Measurements from ENCODE around the gene PITHD1.

Gene PITHD1

DNA sequence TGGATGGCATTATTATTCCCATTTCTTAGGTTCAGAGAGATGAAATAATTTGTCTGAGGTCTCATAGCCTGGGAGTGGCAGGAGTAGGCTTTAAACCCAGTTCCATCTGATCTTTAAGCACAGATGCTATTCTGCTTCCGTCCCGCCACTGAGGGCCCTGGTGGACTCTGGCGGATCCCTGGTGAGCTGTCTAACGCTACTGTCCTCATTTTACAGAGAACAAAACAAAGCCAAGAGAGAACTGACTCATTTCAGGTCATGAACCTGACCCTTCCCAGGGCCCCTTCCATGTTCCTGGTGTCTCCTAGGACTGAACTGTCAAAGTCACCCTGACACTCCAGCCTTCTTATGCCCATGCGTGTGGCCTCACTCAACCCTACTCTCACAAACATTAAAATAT is 25.5 kb downstream of the PITHD1 start:
- no peaks in the 10 kb centered on the region; the same call in 1 of the 2 replicates for H3K79me2 ChIP-seq (ENCODE audit: insufficient read depth, low read length)
- H3K27me3 ChIP-seq (ENCODE audit: insufficient read depth, low read length, poor library complexity, severe bottlenecking), result no peaks in the 10 kb centered on the region

DNA sequence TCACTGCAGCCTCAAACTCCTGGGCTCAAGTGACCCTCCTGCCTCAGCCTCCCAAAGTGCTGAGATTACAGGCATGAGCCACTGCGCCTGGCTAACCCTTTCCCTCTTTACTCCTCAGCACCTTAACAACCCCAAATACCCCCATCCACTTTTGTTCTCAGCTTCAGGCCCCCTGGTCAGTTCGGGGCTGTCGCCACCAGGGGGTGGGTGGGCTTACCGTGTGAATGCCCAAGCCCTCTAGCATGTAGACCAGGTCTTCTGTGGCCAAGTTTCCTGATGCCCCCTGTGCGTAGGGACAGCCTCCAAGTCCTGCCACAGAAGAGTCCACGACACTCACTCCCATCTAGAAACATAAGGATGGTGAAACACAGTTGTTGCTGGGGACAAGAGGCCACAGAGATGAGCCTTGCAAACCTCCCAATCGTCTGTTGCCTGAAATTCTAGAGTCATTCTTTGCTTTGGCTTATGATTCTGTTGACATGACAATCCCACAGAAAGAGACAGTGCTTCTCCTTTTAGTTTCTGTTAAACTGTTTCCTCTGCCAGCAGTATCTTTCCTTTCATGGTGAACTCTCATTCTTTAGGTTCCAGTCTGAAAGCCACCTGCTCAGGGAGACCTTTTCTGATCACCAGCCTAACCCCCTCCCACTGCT is 26.1 kb downstream of the PITHD1 start:
- peaks cover 21% of the 10 kb centered on the region for H3K4me1 ChIP-seq (ENCODE audit: insufficient read depth, low read length, poor library complexity, severe bottlenecking)
- H3K36me3 ChIP-seq (ENCODE audit: insufficient read depth, low read length), result no peaks in the 10 kb centered on the region
- H3K9ac ChIP-seq (ENCODE audit: low read depth, low read length, poor library complexity, severe bottlenecking), result no peak overlapping the region
- no peaks in the 10 kb centered on the region for H3K9me3 ChIP-seq (ENCODE audit: insufficient read depth, low read depth, low read length)
- H3F3A ChIP-seq (ENCODE audit: low read depth), result no peaks in the 10 kb centered on the region
- no peak overlapping the region for H3K4me2 ChIP-seq (ENCODE audit: low read depth, low read length, poor library complexity, severe bottlenecking)
- peaks cover 9% of the 10 kb centered on the region for H4K20me1 ChIP-seq (ENCODE audit: insufficient read depth, low read length, poor library complexity, severe bottlenecking)
- no peaks in the 10 kb centered on the region for H3K9me2 ChIP-seq (replicated peaks; ENCODE audit: low read depth, low read length)
- no peaks in the 10 kb centered on the region for H3K27me3 ChIP-seq (ENCODE audit: insufficient read depth, low read length, poor library complexity, severe bottlenecking)
- H3K4me3 ChIP-seq (ENCODE audit: low read length, poor library complexity, severe bottlenecking), result no peak overlapping the region
- no peaks in the 10 kb centered on the region; the same call in 1 of the 2 replicates for H3K79me2 ChIP-seq (ENCODE audit: insufficient read depth, low read length)
- no peak overlapping the region for H2AFZ ChIP-seq (ENCODE audit: low read length)
- no peak for TF ChIP-seq EZH2phosphoT487 (IDR thresholded peaks at IDR 0.05; ENCODE audit: borderline replicate concordance)
- TF ChIP-seq, protein P1, sequence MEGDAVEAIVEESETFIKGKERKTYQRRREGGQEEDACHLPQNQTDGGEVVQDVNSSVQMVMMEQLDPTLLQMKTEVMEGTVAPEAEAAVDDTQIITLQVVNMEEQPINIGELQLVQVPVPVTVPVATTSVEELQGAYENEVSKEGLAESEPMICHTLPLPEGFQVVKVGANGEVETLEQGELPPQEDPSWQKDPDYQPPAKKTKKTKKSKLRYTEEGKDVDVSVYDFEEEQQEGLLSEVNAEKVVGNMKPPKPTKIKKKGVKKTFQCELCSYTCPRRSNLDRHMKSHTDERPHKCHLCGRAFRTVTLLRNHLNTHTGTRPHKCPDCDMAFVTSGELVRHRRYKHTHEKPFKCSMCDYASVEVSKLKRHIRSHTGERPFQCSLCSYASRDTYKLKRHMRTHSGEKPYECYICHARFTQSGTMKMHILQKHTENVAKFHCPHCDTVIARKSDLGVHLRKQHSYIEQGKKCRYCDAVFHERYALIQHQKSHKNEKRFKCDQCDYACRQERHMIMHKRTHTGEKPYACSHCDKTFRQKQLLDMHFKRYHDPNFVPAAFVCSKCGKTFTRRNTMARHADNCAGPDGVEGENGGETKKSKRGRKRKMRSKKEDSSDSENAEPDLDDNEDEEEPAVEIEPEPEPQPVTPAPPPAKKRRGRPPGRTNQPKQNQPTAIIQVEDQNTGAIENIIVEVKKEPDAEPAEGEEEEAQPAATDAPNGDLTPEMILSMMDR (conservative IDR thresholded peaks at IDR 0.05; ENCODE audit: low read length), result peak; percentile 37; the same call in 1 of the 2 replicates

More for the DNA sequence above, 25.5 kb downstream of the PITHD1 start:
- no peak overlapping the region for H3K4me3 ChIP-seq (ENCODE audit: low read length, poor library complexity, severe bottlenecking)
- H3K9me2 ChIP-seq (replicated peaks; ENCODE audit: low read depth, low read length), result no peaks in the 10 kb centered on the region
- H3F3A ChIP-seq (ENCODE audit: low read depth), result no peaks in the 10 kb centered on the region
- H3K9ac ChIP-seq (ENCODE audit: low read depth, low read length, poor library complexity, severe bottlenecking), result no peak overlapping the region
- H3K36me3 ChIP-seq (ENCODE audit: insufficient read depth, low read length), result no peaks in the 10 kb centered on the region
- no peak overlapping the region for H3K4me2 ChIP-seq (ENCODE audit: low read depth, low read length, poor library complexity, severe bottlenecking)
- H2AFZ ChIP-seq (ENCODE audit: low read length), result no peak overlapping the region
- peaks cover 9% of the 10 kb centered on the region for H4K20me1 ChIP-seq (ENCODE audit: insufficient read depth, low read length, poor library complexity, severe bottlenecking)
- H3K9me3 ChIP-seq (ENCODE audit: insufficient read depth, low read depth, low read length), result no peaks in the 10 kb centered on the region
- TF ChIP-seq, protein P1 (conservative IDR thresholded peaks at IDR 0.05; ENCODE audit: low read length), result no peak
- TF ChIP-seq EZH2phosphoT487 (IDR thresholded peaks at IDR 0.05; ENCODE audit: borderline replicate concordance), result no peak
- peaks cover 21% of the 10 kb centered on the region for H3K4me1 ChIP-seq (ENCODE audit: insufficient read depth, low read length, poor library complexity, severe bottlenecking)

DNA sequence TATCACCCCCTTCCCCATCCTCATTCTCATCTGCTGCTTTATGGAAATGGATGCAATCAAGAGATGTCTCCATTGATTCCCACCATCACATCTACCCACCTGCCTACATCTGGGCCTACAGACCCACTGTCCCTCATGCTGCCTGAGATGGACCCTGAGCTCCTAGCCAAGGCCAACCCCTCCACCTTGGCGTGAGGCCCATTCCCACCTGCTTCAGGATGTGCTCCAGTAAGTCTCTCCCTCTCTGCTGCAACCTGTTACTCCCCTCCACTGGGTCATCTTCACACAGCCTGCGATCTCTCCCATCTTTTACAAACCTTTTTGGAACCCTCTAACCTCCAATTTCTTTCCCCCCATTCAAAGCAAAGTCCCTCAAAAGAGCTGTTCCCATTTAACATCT is 26.8 kb downstream of the PITHD1 start:
- TF ChIP-seq, protein P1 (conservative IDR thresholded peaks at IDR 0.05; ENCODE audit: low read length), result no peak
- H3K79me2 ChIP-seq (ENCODE audit: insufficient read depth, low read length), result no peaks in the 10 kb centered on the region
- no peaks in the 10 kb centered on the region for H3K36me3 ChIP-seq (ENCODE audit: insufficient read depth, low read length)
- H4K20me1 ChIP-seq (ENCODE audit: insufficient read depth, low read length, poor library complexity, severe bottlenecking), result peaks cover 5% of the 10 kb centered on the region
- H3K4me1 ChIP-seq (ENCODE audit: insufficient read depth, low read length, poor library complexity, severe bottlenecking), result peaks cover 14% of the 10 kb centered on the region
- H3K27me3 ChIP-seq (ENCODE audit: insufficient read depth, low read length, poor library complexity, severe bottlenecking), result no peaks in the 10 kb centered on the region
- no peak overlapping the region for H3K4me3 ChIP-seq (ENCODE audit: low read length, poor library complexity, severe bottlenecking)
- H3K4me2 ChIP-seq (ENCODE audit: low read depth, low read length, poor library complexity, severe bottlenecking), result no peak overlapping the region
- H2AFZ ChIP-seq (ENCODE audit: low read length), result no peak overlapping the region
- no peaks in the 10 kb centered on the region for H3K9me3 ChIP-seq (ENCODE audit: insufficient read depth, low read depth, low read length)
- H3K9me2 ChIP-seq (replicated peaks; ENCODE audit: low read depth, low read length), result no peaks in the 10 kb centered on the region
- H3F3A ChIP-seq (ENCODE audit: low read depth), result no peaks in the 10 kb centered on the region
- no peak overlapping the region for H3K9ac ChIP-seq (ENCODE audit: low read depth, low read length, poor library complexity, severe bottlenecking)
